Activated T-cell treated with anti-CD3 and anti-CD28 coated beads for 4 hours (primary cell): ENCODE data around the gene PREX1.
"Not testable (repeated sequence)": the region's sequence is repeated elsewhere in the genome, so short reads cannot be mapped to it uniquely, and the experiment has no call there.

Experiments used
- DNase-seq: peaks from one replicate; pipeline ENCODE4 v3.0.0-alpha.2; 2020

The PREX1 gene, protein sequence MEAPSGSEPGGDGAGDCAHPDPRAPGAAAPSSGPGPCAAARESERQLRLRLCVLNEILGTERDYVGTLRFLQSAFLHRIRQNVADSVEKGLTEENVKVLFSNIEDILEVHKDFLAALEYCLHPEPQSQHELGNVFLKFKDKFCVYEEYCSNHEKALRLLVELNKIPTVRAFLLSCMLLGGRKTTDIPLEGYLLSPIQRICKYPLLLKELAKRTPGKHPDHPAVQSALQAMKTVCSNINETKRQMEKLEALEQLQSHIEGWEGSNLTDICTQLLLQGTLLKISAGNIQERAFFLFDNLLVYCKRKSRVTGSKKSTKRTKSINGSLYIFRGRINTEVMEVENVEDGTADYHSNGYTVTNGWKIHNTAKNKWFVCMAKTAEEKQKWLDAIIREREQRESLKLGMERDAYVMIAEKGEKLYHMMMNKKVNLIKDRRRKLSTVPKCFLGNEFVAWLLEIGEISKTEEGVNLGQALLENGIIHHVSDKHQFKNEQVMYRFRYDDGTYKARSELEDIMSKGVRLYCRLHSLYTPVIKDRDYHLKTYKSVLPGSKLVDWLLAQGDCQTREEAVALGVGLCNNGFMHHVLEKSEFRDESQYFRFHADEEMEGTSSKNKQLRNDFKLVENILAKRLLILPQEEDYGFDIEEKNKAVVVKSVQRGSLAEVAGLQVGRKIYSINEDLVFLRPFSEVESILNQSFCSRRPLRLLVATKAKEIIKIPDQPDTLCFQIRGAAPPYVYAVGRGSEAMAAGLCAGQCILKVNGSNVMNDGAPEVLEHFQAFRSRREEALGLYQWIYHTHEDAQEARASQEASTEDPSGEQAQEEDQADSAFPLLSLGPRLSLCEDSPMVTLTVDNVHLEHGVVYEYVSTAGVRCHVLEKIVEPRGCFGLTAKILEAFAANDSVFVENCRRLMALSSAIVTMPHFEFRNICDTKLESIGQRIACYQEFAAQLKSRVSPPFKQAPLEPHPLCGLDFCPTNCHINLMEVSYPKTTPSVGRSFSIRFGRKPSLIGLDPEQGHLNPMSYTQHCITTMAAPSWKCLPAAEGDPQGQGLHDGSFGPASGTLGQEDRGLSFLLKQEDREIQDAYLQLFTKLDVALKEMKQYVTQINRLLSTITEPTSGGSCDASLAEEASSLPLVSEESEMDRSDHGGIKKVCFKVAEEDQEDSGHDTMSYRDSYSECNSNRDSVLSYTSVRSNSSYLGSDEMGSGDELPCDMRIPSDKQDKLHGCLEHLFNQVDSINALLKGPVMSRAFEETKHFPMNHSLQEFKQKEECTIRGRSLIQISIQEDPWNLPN (N-terminal part only)

DNA sequence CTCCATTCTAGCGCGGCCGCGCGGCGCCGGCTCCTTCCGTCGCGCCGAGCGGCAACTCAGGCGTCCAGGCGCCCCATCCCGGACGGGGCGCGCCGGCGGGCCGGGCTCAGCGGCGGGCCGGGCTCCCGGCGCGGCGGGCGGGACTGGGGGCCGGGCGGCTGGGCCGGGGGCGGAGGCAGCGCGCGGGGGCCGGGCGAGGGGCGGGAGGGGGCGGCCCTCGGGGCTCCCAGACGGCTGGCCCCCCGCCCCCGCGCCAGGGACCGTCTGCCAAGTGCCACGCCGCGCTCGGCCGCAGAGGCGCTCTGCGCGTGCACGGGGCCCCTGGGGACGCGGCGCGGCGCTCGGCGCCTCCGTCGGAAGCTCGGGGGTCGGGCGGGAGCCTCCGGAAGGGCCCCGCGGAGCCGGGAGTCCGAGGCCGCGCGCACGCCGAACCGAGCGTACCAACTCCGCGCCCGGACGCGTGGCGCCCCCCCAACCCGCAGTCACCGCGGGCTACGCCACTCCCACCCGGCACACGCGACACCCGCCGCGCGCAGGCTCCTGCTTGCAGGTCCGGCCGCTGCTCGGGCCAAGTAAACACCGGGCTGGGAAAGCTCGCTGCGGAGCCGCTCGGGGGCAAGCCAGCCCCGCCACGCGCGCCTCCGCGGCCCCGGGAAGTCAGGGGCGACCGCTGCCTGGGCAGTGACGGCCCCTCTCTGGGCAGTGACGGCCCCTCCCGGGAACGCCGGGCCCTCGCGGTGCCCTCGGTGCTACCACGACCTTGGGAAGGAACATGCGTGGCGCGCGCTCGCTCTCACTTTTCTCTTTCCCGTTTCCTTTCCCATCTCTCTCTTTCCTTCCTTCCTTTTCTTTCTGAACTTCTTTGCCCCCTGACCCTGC is at the start of gene PREX1:
PREX1 (minus strand) TSS at position 145 of the 879 bp plus-strand sequence; CDS start at position 6, 139 bp downstream.
- DNase-seq, result peak; percentile 66

DNA sequence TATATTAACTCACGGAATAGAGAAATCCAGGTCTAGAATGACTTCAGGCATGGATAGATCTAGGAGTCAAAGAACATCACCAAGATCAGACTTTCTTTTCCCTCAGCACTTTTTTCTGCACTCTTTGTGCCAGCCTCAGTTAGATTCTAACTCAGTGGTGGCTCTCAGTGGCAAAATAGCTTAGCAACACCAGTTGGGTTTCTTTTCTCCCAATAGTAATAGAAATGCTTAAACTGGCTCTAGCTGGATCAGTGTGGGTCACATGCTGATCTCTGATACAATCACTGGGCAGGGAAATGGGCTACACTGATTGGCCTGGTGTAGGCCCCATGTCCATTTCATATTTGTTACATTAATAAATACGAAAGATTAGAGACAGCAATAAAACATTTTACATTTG is 49.5 kb upstream of the PREX1 start:
- no peak for DNase-seq

DNA sequence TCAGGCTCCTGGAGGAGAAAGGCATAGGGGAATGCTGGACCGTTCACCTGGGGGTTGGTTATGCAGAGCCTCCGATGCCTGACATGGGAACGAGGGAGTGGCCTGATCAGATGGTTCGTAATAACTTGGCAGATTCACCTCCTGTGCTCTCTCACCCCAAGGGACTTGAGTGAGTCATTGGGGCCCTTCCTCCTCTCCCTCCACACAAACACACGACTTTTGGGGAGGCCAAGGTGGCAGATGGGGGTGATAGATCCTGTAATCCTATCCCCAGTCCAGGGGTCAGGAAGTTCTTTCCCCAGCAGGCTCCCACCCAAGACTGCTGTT is 48.1 kb upstream of the PREX1 start:
- no peak for DNase-seq

DNA sequence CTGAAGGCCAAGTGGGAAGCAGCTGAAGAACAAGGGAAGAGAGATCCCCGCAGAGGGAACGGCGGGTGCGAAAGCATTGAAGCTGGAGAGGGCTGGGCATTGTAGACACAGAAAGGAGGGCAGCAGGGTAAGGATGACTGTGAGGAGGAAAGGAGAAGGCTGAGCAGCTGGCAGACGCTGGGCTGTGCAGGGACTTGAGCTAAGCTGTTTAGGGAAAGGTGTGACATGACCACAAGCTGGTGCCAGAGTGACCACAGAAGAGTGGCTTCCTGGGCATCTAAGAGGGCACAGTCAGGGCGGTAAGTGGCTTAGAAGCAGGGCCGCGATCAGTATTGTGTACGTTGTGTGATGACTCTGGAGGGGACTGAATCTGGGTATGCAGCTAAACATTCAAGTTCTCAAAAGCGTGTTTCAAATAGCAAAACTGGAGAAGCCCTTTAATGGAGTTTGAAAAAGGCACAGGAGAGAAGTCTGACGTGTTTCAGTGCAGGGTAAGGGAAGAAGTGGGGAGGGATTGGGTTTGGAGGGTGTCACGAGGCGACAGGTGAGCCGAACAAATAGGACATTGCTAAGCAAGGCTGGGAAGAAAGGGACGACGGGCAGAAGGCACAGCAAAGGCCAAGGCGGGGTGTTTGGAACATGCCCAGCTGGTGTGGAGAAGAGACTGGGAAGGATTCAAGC is 47.6 kb upstream of the PREX1 start:
- DNase-seq, result no peak

DNA sequence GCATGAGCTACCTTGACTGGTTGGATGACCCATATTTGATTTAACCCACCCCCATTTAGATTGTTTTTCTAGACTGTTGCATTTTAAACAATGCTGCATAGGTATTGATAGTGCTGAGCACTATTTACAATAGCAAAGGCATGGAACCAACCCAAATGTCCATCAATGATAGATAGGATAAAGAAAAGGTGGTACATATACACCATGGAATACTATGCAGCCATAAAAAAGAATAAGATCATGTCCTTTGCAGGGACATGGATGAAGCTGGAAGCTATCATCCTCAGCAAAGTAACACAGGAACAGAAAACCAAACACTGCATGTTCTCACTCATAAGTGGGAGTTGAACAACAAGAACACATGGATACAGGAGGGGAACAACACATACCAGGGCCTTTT is 41.6 kb upstream of the PREX1 start:
- DNase-seq, result not testable (repeated sequence)

DNA sequence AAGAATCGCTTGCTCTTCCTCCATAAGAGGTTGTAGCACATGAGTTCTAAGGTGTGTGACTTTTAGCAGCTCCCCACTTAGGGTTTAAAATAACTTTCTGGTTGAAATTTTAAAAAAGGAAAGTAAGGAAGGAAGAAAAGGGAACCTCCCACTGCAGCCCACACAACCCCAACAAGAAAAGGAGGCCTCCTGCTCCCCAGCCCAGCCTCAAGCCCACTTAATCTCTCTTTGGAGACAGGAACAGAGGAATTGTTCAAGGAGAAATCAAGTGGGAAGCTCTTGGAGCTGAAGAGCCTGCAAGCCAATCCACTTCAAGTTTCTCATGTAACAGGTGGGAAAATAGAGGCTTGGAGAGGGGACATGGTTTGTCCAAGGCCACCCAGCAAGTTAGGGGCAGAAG is 39.1 kb upstream of the PREX1 start:
- DNase-seq, result no peak

DNA sequence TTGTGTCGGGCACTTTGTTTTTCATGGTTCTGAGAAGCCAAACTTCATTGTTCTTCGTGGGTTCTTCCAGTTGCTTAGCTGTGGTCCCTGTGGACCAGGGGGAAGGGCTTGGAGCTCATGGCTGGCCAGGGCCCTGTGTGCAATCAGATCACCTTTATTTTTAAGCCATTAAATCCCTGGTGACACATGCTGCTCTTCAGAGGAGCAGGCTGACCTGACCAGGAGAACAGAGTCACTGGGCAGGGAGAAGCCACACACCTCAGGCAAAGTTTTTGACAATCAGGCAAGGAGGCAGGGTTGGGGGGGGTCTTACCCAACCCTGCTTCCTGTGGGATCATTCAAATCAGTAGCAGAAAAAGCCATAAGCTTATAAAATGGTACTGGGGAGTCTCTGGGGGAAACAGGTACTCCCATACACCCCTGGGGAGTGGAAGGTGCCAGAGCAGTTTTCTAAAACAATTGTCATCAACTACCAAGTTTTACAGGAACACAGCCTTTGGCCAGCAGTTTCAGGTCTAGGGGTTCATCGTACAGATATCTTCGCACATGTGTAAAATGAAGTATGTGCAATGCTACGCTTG is 37.0 kb upstream of the PREX1 start:
- DNase-seq, result no peak

DNA sequence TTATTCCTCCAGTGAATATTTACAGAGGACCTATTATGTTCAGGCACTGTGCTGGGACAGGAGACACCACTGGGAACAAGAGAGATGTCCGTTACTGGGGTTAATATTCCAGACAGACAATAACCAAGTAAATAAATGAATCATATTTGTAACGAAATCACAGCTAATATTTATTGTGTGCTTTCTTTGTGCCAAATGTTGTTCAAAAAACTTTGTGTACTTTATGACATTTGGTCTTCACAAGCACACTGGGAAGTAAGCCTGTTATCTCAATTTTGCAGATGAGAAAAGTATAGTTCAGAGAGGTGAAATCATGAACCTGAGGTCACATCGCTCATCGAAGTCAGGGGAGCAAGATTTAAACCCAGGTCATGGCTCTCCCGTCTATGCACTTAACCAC is 36.5 kb upstream of the PREX1 start:
- DNase-seq, result no peak

DNA sequence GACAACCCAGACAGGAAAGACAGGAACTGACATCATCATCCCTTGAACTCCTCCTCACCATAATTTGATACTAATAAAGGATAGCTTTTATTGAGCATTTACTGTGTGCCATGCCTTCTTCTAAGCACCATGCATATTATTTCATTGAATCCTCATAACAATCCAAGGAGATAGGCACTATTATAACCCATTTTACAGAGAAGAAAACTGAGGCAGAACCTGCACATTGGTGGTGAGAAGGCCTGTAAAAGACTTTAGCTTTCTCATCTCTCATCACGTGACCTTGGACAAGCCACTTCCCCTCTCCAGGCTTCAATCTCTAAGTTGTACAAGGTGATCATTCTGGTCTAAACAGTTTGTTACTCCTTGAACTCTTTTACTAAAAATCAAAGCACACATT is 34.5 kb upstream of the PREX1 start:
- DNase-seq, result no peak

DNA sequence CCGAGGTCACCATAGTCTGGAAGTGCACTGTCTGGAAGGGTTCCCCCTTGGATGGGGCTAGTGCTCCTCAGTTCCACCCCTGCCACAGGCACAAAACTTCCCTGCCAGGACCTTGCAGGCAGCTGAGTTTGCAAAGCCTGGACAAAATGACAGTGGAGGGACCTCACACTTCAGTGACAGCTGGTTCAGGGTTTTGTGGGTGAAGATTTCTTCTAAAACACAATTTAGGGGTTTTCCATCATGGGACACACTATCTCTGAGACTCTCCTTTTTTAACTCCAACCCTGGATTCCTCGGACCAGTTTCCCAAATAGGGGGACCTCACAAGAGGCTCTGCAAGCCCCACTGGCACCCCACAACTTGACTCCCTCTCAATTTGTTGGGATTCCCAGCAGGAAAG is 33.6 kb upstream of the PREX1 start:
- DNase-seq, result no peak

DNA sequence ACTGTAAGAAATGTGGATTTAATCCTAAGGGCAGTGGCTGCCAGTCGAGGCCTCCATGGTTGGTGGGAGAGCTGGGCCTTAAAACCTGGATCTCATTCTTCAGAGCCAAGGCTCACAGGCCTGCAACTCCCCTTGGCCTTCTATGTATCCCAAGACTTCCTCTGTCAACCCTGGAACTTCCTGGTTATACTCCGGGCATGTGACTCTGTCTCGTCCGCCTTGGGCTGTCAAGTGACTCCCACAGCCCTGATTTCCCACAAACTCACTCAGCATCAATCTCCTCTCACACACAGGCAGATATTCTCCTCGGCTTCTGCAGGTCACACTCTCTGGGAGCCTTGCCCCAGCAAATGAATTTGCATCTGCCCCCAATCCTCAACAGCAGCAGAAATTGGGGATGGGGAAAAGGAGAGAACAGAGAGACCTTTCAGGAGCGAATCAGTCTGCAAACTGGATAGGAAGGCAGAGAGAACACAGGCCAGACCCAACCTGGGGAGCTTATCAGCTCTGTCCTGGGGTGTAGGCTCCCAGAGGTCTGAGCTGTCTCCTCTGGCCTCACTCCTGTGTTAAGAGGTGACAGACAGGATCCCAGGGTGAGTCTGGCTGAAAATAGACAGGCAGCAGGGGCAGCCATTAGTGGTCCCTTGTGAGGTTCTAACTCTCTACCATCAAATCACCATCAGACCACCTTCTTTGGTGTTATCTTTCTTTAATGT is 30.4 kb upstream of the PREX1 start:
- DNase-seq, result no peak

DNA sequence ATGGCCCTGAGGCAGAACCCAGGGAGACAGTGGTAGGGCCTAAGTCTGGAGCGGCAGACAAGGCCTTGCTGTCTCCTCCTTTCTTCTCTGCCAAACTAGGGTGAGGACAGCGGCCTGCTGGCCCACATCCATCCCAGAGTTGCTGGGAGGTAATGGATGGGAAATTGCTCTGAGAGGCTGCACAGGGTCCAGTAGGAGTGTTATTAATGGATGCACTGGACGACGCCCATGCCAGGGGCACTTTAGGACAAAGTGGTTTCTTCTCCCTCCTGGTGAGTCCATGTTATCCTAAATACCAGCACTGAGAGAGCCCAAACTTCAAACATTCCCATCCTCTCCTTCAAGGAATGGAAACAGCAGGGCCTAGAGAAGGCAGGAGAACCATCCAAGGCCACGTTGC is 28.3 kb upstream of the PREX1 start:
- no peak for DNase-seq

DNA sequence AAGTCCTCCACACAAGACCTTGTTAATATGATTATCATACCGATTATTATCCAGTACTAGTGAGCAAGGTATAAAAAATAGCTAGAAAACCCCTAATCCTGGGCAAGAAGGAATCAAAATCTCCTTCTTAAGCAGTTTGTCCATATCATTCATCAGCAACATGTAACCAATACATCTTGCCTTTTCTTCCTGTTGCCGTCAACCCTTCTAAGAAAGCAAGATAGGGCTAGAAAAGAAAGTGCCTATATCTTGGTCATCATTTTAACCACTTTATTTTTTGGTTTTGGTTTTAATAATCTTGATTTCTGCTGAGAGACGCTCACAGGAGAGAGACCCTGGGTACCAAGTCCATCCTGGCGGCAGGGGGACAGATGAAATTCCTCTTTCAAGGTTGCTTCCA is 27.2 kb upstream of the PREX1 start:
- no peak for DNase-seq

DNA sequence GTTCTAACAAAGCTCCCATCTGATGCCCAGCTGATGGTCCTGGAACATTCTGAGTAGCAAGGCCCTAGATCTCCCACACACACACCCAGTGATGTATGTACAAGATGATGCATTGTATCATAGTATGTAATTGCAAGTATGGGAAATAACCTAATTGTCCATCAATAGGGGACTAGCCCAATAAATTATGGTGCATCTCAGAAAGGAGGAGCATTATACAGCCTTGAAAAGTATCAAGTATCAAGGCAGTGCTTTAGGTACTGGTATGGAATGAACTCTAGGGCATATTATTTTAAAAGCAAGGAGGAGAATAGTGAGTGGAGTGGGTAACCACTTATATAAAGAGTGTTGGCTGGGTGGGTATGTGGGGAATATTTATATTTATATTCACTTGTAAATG is 24.8 kb upstream of the PREX1 start:
- DNase-seq, result no peak

DNA sequence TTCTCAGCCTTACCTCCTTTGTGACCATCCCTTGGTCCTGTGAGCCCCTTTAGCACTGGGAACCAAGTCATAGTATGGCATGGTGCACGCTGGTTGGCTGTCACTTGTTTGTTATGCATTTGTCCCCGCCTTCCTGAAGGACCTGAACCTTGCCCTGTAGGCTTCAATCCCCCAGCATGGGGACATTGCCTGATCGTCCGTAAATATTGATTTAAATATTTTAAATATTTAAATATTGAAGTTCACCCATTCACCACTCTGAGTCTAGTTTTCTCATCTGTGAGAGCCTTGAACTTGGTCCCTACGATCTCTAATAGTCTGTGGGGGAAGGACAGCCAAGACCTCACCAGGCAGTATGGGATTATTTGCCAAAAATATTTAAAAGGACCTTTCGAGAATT is 23.8 kb upstream of the PREX1 start:
- DNase-seq, result no peak

DNA sequence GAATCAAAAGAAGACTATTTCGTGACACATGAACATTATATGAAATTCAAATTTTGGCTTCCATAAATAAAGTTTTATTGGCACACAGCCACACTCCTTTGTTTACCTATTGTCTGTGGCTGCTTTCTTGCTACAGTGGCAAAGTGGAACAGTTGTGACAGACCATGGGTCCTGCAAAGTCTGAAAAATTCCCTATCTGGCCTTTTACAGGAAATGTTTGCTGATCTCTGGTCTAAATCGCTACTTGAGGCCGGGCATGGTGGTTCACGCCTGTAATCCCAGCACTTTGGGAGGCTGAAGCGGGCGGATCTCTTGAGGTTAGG is 23.1 kb upstream of the PREX1 start:
- DNase-seq, result no peak

DNA sequence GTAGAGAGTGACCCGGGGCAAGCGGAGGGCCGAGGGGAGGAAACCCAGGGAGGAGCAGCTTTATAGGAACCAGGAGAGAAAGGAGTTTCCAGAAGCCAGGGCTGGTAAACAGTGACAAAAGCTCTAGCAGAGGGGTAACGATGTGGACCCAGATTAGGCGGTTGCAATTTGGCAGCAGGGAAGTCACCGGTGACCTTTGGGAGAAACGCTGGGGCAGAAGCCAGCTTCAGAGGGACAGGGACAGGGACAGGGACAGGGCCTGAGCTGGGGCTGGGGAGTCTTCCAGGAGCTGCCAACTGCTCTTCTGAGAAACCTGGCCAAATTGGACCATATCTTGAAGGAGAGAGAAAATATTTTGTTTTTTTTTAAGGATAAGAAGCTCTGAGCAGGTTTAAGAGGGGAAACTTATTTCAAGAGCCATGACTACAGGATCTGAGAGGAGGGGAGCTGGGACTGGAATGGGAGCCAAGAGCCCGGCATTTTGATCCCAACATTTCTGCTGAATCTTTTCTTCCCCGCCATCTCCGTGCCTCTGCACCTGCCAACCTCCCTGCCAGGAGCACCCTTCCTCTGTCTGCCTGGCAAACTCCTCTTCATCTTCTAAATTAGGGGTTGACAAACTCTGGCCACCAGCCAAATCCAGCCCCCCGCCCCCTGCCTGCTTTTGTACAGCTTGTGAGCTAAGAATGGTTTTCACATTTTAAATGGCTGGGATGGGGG is 22.6 kb upstream of the PREX1 start:
- no peak for DNase-seq

DNA sequence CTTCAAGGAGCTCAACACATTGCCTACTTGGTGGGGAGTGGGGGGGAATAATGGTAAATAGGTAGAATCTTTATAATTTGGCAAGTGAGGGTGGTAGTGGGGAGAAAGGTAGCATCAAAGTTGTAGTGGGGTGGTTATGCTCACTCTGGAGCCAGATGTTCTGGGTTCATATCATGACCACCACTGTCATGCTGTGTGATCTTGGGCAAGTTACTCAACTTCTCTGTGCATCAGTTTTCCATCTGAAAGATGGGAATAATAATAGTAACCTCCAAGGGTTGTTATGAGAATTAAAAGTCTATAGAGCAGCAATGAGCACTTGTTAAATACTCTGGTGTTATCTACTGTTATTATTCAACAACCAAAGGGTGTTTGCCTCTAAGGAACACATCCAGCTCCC is 22.0 kb upstream of the PREX1 start:
- no peak for DNase-seq

DNA sequence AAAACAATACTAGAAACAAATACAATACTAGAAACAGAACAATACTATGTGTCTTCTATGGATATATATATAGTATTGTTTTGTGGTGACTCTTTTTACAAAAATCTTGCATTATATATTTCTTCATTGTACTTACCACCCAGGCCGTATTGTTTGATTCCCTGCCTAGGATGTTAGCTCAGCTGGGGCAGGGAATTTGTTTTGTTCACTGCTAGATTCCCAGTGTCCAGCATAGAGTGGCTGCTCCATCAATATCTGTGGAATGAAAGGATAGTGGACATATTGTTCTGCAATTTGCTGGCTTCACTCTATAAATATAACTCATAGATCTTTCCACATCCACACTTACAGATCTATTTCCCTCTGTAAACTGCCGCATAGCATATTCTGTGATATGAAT is 21.5 kb upstream of the PREX1 start:
- no peak for DNase-seq

DNA sequence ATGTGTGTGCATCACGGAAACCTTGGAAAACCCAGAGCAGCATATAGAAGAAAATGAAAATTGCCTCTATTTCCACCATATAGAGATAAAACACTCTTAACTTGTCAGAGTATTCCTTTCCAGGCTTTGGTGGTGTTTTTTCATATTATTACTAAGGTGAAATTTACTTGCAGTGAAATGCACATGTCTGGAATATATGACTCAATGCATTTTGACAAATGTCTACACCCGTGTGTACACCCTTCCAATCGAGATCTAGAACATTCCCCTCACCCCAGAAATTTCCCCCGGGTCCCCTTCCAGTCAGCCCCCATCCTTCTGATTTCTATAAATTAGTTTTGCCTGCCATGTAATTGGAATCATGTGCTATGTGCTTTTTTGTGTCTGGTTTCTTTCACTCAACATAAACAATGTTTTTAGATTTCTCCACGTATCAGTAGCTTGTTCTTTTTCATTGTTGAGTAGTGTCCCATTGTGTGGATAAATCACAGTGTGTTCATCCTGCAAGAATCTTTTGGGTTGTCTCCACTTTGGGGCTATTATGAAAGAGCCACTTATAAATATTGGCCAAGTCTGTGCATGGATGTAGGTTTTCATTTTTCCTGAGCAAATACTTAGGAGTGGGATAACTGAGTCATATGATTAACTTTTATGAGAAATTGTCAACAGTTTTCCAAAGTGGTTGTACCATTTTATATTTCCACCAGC is 19.9 kb upstream of the PREX1 start:
- DNase-seq, result no peak
